Omental fat pad (tissue), 4 donors: ENCODE measurements around the gene MT1F. TPM values are rescaled to one million over a fixed set of nuclear protein-coding genes. Genes with fewer than 3 reads are reported as not detected.
A peak's percentile ranks its signal among the peaks of the same experiment; 100 is the strongest.

Experiments
- ATAC-seq: fragments of 150-250 bp; one replicate; pipeline ENCODE4 v1.9.1; 2016; ENCODE audit warnings: mild to moderate bottlenecking, moderate library complexity; ENCODE audit not compliant: low FRiP score
- DNase-seq: peaks from one replicate; pipeline ENCODE4 v3.0.0-alpha.2; 2019; ENCODE audit warnings: low spot score
- total RNA-seq, 4 donors: library from RNA; depleted of rRNA; stranded (reverse); fragments of >200 nt; gene quantifications; one replicate each; pipeline ENCODE4 v1.1.0, GENCODE V29; 2016
- TF ChIP-seq, protein P1 (sequence below), 3 donors: fragments of 450-650 bp; IDR thresholded peaks; one replicate each; pipeline ENCODE4 v1.5.1; 2016 to 2017; ENCODE audit warnings: antibody characterized with exemption in 3 of 3, mild to moderate bottlenecking in 3 of 3, moderate library complexity in 2 of 3

The MT1F gene
- total RNA-seq, 4 donors from 2014 or later, result 9.8 to 199 (median 43.6) TPM

- DNase-seq, result no peak
- peak; percentile 84 for ATAC-seq
- TF ChIP-seq, protein P1, sequence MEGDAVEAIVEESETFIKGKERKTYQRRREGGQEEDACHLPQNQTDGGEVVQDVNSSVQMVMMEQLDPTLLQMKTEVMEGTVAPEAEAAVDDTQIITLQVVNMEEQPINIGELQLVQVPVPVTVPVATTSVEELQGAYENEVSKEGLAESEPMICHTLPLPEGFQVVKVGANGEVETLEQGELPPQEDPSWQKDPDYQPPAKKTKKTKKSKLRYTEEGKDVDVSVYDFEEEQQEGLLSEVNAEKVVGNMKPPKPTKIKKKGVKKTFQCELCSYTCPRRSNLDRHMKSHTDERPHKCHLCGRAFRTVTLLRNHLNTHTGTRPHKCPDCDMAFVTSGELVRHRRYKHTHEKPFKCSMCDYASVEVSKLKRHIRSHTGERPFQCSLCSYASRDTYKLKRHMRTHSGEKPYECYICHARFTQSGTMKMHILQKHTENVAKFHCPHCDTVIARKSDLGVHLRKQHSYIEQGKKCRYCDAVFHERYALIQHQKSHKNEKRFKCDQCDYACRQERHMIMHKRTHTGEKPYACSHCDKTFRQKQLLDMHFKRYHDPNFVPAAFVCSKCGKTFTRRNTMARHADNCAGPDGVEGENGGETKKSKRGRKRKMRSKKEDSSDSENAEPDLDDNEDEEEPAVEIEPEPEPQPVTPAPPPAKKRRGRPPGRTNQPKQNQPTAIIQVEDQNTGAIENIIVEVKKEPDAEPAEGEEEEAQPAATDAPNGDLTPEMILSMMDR (IDR thresholded peaks at IDR 0.05), result no peak
Observed at GRCh38 chr16:56632156-56632847, 25.5 kb upstream of the MT1F start, which contains the start of gene MT1M. Gene MT1M (plus strand): TSS chr16:56632659. CDS start chr16:56632732, 73 bp downstream.

DNA sequence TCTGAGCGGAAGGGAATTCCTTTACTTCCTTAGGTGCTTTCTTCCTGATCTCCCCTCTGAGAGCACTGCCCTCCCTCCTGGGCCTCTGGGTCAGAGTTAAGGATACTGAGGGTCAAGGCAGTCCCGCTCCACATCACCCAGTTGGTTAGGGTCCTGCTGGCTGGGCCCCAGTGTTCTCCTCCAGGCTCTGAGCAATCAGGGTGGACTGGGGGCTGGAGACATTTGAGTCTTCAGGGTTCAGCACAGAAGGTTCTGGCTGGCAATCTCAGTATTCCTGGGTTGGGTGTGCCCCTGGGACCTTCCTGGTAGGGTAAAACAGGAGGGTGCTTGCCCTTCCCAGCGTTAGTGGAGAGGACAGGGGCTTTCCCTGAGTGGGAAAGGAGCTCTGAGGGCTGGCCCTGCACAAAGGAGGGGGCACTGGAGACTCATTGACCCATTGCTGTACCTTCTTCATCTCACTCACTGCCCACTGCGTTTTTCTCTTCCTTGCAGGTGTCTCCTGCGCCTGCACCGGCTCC, 24.9 kb upstream of the MT1F start:
- DNase-seq (no peak), ATAC-seq (peak; percentile 0)
- TF ChIP-seq, protein P1 (IDR thresholded peaks at IDR 0.05), result no peak

- ATAC-seq (no peak), DNase-seq (no peak)
- TF ChIP-seq, protein P1 (IDR thresholded peaks at IDR 0.05), result no peak
Observed at GRCh38 chr16:56633535-56633934, 24.2 kb upstream of the MT1F start.

GRCh38 chr16:56634715-56635440, 22.9 kb upstream of the MT1F start:
- DNase-seq (no peak), ATAC-seq (no peak)
- TF ChIP-seq, protein P1 (IDR thresholded peaks at IDR 0.05), result no peak

DNA sequence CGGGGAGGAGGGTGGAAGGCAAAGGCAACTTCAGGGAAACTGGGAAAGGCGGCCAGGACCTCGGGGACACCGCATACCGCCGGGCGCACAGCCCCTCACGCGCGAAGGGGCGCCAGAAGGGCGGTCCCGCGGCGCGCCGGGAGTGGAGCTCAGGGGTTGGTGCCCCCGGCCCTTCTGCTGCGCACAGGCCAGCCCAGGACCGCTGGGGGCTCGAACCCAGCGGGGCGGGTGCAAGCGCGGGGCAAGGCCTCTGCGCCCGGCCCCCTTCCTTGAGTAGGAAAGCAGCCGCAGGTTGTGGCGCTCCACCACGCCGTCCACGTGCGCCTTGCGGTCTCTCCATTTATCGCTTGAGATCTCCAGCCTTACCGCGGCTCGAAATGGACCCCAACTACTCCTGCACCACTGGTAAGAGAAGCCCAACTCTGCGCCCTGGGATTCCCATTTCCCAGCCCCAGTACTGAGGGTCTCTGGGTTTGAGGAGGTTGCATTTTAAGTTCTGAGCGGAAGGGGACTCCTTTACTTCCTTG, 22.3 kb upstream of the MT1F start:
- TF ChIP-seq, protein P1 (IDR thresholded peaks at IDR 0.05), result no peak
- ATAC-seq (no peak), DNase-seq (no peak)

DNA sequence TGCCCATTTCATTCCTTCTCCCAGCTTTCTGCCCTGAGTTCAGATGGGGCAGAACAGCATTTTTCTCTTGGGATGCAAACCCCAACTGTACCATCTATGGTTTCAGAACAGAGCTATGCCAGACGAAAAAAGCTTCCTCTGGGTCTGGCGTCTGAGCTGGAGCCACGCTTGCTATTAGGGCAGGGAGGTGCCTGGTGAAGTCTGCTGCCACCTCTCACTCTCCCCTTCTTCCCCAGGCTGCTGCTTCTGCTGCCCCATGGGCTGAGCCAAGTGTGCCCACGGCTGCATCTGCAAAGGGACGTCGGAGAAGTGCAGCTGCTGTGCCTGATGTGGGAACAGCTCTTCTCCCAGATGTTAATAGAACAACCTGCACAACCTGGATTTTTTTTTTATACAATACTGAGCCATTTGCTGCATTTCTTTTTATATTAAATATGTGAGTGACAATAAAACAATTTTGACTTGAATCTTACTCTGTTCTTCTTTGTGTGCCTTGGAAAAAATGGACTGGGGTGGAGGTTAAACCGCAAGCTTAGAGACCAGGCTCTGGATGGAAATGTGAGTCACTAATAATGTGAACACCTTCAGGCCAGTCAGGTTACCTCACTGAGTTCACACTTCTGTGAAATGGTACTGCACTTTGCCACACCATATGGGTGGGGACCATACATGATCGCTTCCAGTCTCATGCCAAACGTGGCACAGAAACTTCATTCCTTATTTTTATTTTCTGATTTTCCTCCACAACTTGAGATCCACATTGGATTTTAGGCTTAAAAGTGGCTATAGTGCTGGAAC, 20.9 kb upstream of the MT1F start:
- TF ChIP-seq, protein P1 (IDR thresholded peaks at IDR 0.05), result no peak
- ATAC-seq (no peak), DNase-seq (no peak)
